GM12891 (cell line): ENCODE data around the gene LEPROT.

Experiments
- DNase-seq: peaks from one replicate; pipeline ENCODE4 v3.0.0; 2011; ENCODE audit warnings: low spot score; ENCODE audit not compliant: insufficient read length
- FAIRE-seq: peaks from 2 replicates; lab custom pipeline; 2011; peaks lifted over from hg19 to GRCh38; lab: Jason Lieb, UNC
- PAX5 ChIP-seq: IDR thresholded peaks from 2 replicates; pipeline ENCODE4 v1.6.1; 2011; ENCODE audit warnings: low read length, moderate library complexity, mild to moderate bottlenecking; ENCODE audit not compliant: insufficient read depth, severe bottlenecking
- POLR2A ChIP-seq: IDR thresholded peaks from 2 replicates; pipeline ENCODE4 v1.6.1; 2011; ENCODE audit warnings: low read depth, low read length, control low read depth
- POLR2AphosphoS5 ChIP-seq: IDR thresholded peaks from 2 replicates; pipeline ENCODE4 v1.6.1; 2011; ENCODE audit warnings: low read depth, low read length, control low read depth
- POU2F2 ChIP-seq: IDR thresholded peaks from 2 replicates; pipeline ENCODE4 v1.6.1; 2011; ENCODE audit warnings: low read depth, mild to moderate bottlenecking, control low read depth, low read length, moderate library complexity
- SPI1 ChIP-seq: IDR thresholded peaks from 2 replicates; pipeline ENCODE4 v1.6.1; 2011; ENCODE audit warnings: low read depth, low read length, control low read depth
- TAF1 ChIP-seq: IDR thresholded peaks from 2 replicates; pipeline ENCODE4 v1.6.1; 2011; ENCODE audit warnings: low read depth, low read length, control low read depth

The LEPROT gene

GRCh38 chr1:65392497-65392896, 28.0 kb upstream of the LEPROT start:
- TF ChIP-seq SPI1 (no peak), POU2F2 (no peak), POLR2AphosphoS5 (no peak), TAF1 (no peak), PAX5 (no peak), POLR2A (no peak)
- no peak for FAIRE-seq
- DNase-seq, result no peak

GRCh38 chr1:65393347-65393746, 27.1 kb upstream of the LEPROT start:
- no peak for DNase-seq
- no peak for TF ChIP-seq TAF1
- no peak for TF ChIP-seq POLR2AphosphoS5
- TF ChIP-seq POLR2A, result no peak
- no peak for TF ChIP-seq POU2F2
- no peak for TF ChIP-seq PAX5
- TF ChIP-seq SPI1, result no peak
- FAIRE-seq, result no peak

GRCh38 chr1:65393928-65394327, 26.5 kb upstream of the LEPROT start:
- TF ChIP-seq POLR2A, result no peak
- no peak for TF ChIP-seq POLR2AphosphoS5
- TF ChIP-seq PAX5, result no peak
- TF ChIP-seq SPI1, result no peak
- no peak for TF ChIP-seq POU2F2
- no peak for TF ChIP-seq TAF1
- no peak for DNase-seq
- no peak for FAIRE-seq

- DNase-seq (no peak), FAIRE-seq (no peak)
- TF ChIP-seq POU2F2 (no peak), POLR2AphosphoS5 (no peak), TAF1 (no peak), PAX5 (no peak), SPI1 (no peak), POLR2A (no peak)
Measured at GRCh38 chr1:65395887-65396612, 24.4 kb upstream of the LEPROT start.

- TF ChIP-seq POLR2AphosphoS5 (no peak), POU2F2 (no peak), SPI1 (no peak), POLR2A (no peak), TAF1 (no peak), PAX5 (no peak)
- DNase-seq (no peak), FAIRE-seq (no peak)
Measured at GRCh38 chr1:65398083-65398482, 22.4 kb upstream of the LEPROT start.

- no peak for FAIRE-seq
- TF ChIP-seq PAX5, result no peak
- TF ChIP-seq SPI1, result no peak
- no peak for TF ChIP-seq TAF1
- TF ChIP-seq POLR2AphosphoS5, result no peak
- no peak for TF ChIP-seq POLR2A
- TF ChIP-seq POU2F2, result no peak
- DNase-seq, result no peak
Measured at GRCh38 chr1:65399003-65399402, 21.5 kb upstream of the LEPROT start.

GRCh38 chr1:65401612-65402011, 18.9 kb upstream of the LEPROT start:
- FAIRE-seq (no peak), DNase-seq (no peak)
- TF ChIP-seq POU2F2 (no peak), TAF1 (no peak), POLR2A (no peak), POLR2AphosphoS5 (no peak), PAX5 (no peak), SPI1 (no peak)

- DNase-seq (no peak), FAIRE-seq (no peak)
- TF ChIP-seq TAF1 (no peak), PAX5 (no peak), POLR2AphosphoS5 (no peak), POU2F2 (no peak), POLR2A (no peak), SPI1 (no peak)
Measured at GRCh38 chr1:65404941-65405340, 15.5 kb upstream of the LEPROT start.

- no peak for FAIRE-seq
- TF ChIP-seq TAF1, result no peak
- TF ChIP-seq PAX5, result no peak
- TF ChIP-seq SPI1, result no peak
- TF ChIP-seq POLR2A, result no peak
- no peak for TF ChIP-seq POLR2AphosphoS5
- TF ChIP-seq POU2F2, result no peak
- no peak for DNase-seq
Measured at GRCh38 chr1:65407877-65408276, 12.6 kb upstream of the LEPROT start.

GRCh38 chr1:65409314-65409713, 11.2 kb upstream of the LEPROT start:
- DNase-seq, result no peak
- TF ChIP-seq PAX5 (no peak), POLR2AphosphoS5 (no peak), SPI1 (no peak), POU2F2 (no peak), TAF1 (no peak), POLR2A (no peak)
- FAIRE-seq, result no peak
